Left kidney (tissue), 2 donors: ENCODE data around the gene CASKIN2. TPM values are rescaled to one million over a fixed set of nuclear protein-coding genes. Genes with fewer than 3 reads are reported as not detected.

ENCODE experiments used
- DNase-seq: peaks from one replicate; pipeline ENCODE4 v3.0.0-alpha.2; 2013
- polyA plus RNA-seq: library from polyadenylated mRNA; unstranded; fragments of 120-200 nt; gene quantifications from one replicate; pipeline ENCODE4 v1.2.1, GENCODE V29; 2013; ENCODE audit not compliant: insufficient read length

Gene CASKIN2
- polyA plus RNA-seq, 1 donor = 26.6 TPM

GRCh38 chr17:75506888-75507287 lies 8.4 kb downstream of the CASKIN2 start:
- DNase-seq = no peak

GRCh38 chr17:75506134-75506533 lies 9.2 kb downstream of the CASKIN2 start:
- no peak for DNase-seq

GRCh38 chr17:75505640-75506039 lies 9.7 kb downstream of the CASKIN2 start:
- DNase-seq = no peak

- DNase-seq = no peak
These were observed 10.3 kb downstream of the CASKIN2 start for GRCh38 chr17:75505152-75505409.

GRCh38 chr17:75504347-75505151 lies 10.8 kb downstream of the CASKIN2 start:
- DNase-seq = no peak

- no peak for DNase-seq
These were observed 11.4 kb downstream of the CASKIN2 start for GRCh38 chr17:75503976-75504346.

- no peak for DNase-seq
These were observed 11.9 kb downstream of the CASKIN2 start for GRCh38 chr17:75503337-75503950.

- no peak for DNase-seq
These were observed 12.5 kb downstream of the CASKIN2 start for GRCh38 chr17:75502721-75503329.

GRCh38 chr17:75502072-75502720 lies 13.1 kb downstream of the CASKIN2 start:
- DNase-seq = no peak

- no peak for DNase-seq
These were observed 13.8 kb downstream of the CASKIN2 start for GRCh38 chr17:75501378-75502071.

- DNase-seq = no peak
These were observed 14.7 kb downstream of the CASKIN2 start for GRCh38 chr17:75500419-75501216.

- DNase-seq = no peak
These were observed 15.9 kb downstream of the CASKIN2 start for GRCh38 chr17:75499313-75500022.

GRCh38 chr17:75498726-75499213 lies 16.6 kb downstream of the CASKIN2 start:
- DNase-seq = no peak

- DNase-seq = no peak
These were observed 17.2 kb downstream of the CASKIN2 start for GRCh38 chr17:75498039-75498725.

GRCh38 chr17:75496005-75496404 lies 19.3 kb downstream of the CASKIN2 start:
- no peak for DNase-seq

- no peak for DNase-seq
These were observed 20.9 kb downstream of the CASKIN2 start for GRCh38 chr17:75494326-75494877.

- DNase-seq = no peak
These were observed 21.7 kb downstream of the CASKIN2 start for GRCh38 chr17:75493476-75494129.

- no peak for DNase-seq
These were observed 22.7 kb downstream of the CASKIN2 start for GRCh38 chr17:75492555-75493168.

GRCh38 chr17:75491680-75492079 lies 23.7 kb downstream of the CASKIN2 start:
- no peak for DNase-seq
